GM23338 (cell line): ENCODE data around the gene ABCC10. TPM values are rescaled to one million over a fixed set of nuclear protein-coding genes. Genes with fewer than 3 reads are reported as not detected.

Source experiments
- ATAC-seq: fragments of 200-7000 bp; cut with Tn5 transposase; 3 replicates; pipeline ENCODE4 v1.9.1; 2020
- DNase-seq: peaks from one replicate; pipeline ENCODE4 v3.0.0-alpha.2; 2015; ENCODE audit warnings: low spot score
- H2AFZ ChIP-seq: fragments of 200-600 bp; sonication (generic); 2 replicates; pipeline ENCODE4 v1.8.0; 2016; ENCODE audit warnings: antibody characterized with exemption, mild to moderate bottlenecking, moderate library complexity
- H3F3A ChIP-seq: fragments of 200-600 bp; sonication (generic); replicated peaks from 2 replicates; pipeline ENCODE4 v1.8.0; 2017; ENCODE audit warnings: antibody characterized with exemption, mixed run types, low read depth
- H3K27ac ChIP-seq: fragments of 200-600 bp; sonication (generic); 2 replicates; pipeline ENCODE4 v1.6.1; 2016; ENCODE audit warnings: low read depth
- H3K27me3 ChIP-seq: fragments of 200-600 bp; sonication (generic); 2 replicates; pipeline ENCODE4 v1.8.0; 2016; ENCODE audit warnings: mild to moderate bottlenecking, mixed run types, moderate library complexity; ENCODE audit not compliant: insufficient read depth
- H3K36me3 ChIP-seq: fragments of 200-600 bp; sonication (generic); 2 replicates; pipeline ENCODE4 v1.8.0; 2016; ENCODE audit warnings: mild to moderate bottlenecking; ENCODE audit not compliant: insufficient read depth
- H3K4me1 ChIP-seq: fragments of 200-600 bp; sonication (generic); 2 replicates; pipeline ENCODE4 v1.8.0; 2016; ENCODE audit warnings: mild to moderate bottlenecking, moderate library complexity; ENCODE audit not compliant: insufficient read depth
- H3K4me2 ChIP-seq: fragments of 200-600 bp; sonication (generic); 2 replicates; pipeline ENCODE4 v1.7.1; 2017; ENCODE audit warnings: mixed run types
- H3K4me3 ChIP-seq: fragments of 200-600 bp; sonication (generic); 2 replicates; pipeline ENCODE4 v1.6.1; 2016; ENCODE audit warnings: mixed run types
- H3K79me2 ChIP-seq: fragments of 200-600 bp; sonication (generic); replicated peaks from 2 replicates; pipeline ENCODE4 v1.8.0; 2017; ENCODE audit warnings: mild to moderate bottlenecking; ENCODE audit not compliant: insufficient read depth
- H3K9me2 ChIP-seq: fragments of 200-600 bp; sonication (generic); 2 replicates; pipeline ENCODE4 v1.8.0; 2017; ENCODE audit not compliant: insufficient read depth
- H4K20me1 ChIP-seq: fragments of 200-600 bp; sonication (generic); replicated peaks from 2 replicates; pipeline ENCODE4 v1.8.0; 2017; ENCODE audit warnings: mild to moderate bottlenecking; ENCODE audit not compliant: insufficient read depth
- H3K27ac Mint-ChIP-seq: 2 replicates; pipeline ENCODE4 v1.8.0; 2020; ENCODE audit warnings: inconsistent platforms, mild to moderate bottlenecking, moderate library complexity, mixed read lengths
- H3K27me3 Mint-ChIP-seq: 3 replicates; pipeline ENCODE4 v1.8.0; 2022; ENCODE audit warnings: low read depth, mild to moderate bottlenecking, moderate library complexity, mixed read lengths, inconsistent platforms; ENCODE audit not compliant: insufficient read depth, poor library complexity
- H3K36me3 Mint-ChIP-seq: 3 replicates; pipeline ENCODE4 v1.8.0; 2021; ENCODE audit warnings: low read depth, mild to moderate bottlenecking, inconsistent platforms, moderate library complexity, mixed read lengths
- H3K4me1 Mint-ChIP-seq: 3 replicates; pipeline ENCODE4 v1.8.0; 2020; ENCODE audit warnings: mild to moderate bottlenecking, inconsistent platforms, mixed read lengths
- H3K4me3 Mint-ChIP-seq: 3 replicates; pipeline ENCODE4 v1.8.0; 2021; ENCODE audit warnings: moderate library complexity, mild to moderate bottlenecking, inconsistent platforms, mixed read lengths
- H3K9me3 Mint-ChIP-seq: 3 replicates; pipeline ENCODE4 v1.8.0; 2020; ENCODE audit warnings: moderate library complexity, mild to moderate bottlenecking, inconsistent platforms, mixed read lengths
- CREB1 ChIP-seq: fragments of 250-450 bp; sonication (Bioruptor Pico); IDR thresholded peaks from 2 replicates; pipeline ENCODE4 v1.5.0; 2020; ENCODE audit warnings: low read depth, mild to moderate bottlenecking, moderate library complexity
- CTCF ChIP-seq, 2 experiments: fragments of 200-600 bp in 1 of 2; sonication (generic) in 1 of 2; conservative IDR thresholded peaks; 2 replicates each; pipeline versions ENCODE4 v1.5.1 to v1.6.1; 2016 to 2017; ENCODE audit warnings: antibody characterized with exemption in 2 of 2, low read depth in 2 of 2, mild to moderate bottlenecking in 2 of 2, moderate library complexity in 1 of 2
- EZH2phosphoT487 ChIP-seq: fragments of 200-600 bp; sonication (generic); IDR thresholded peaks from one replicate; pipeline ENCODE4 v1.8.1; 2018; ENCODE audit warnings: antibody characterized with exemption; ENCODE audit not compliant: unreplicated experiment
- STAT1 ChIP-seq: IDR thresholded peaks from one replicate; pipeline ENCODE4 v1.6.1; 2016; ENCODE audit warnings: antibody characterized with exemption; ENCODE audit not compliant: unreplicated experiment
- ZNF114 ChIP-seq: fragments of 250-450 bp; sonication (Bioruptor Pico); IDR thresholded peaks from 2 replicates; pipeline ENCODE4 v1.5.0; 2020; ENCODE audit warnings: mild to moderate bottlenecking, moderate library complexity
- ZNF331 ChIP-seq: fragments of 250-450 bp; sonication (Bioruptor Pico); IDR thresholded peaks from 2 replicates; pipeline ENCODE4 v1.5.0; 2020; ENCODE audit warnings: low read depth, mild to moderate bottlenecking, moderate library complexity
- ZNF462 ChIP-seq: fragments of 250-450 bp; sonication (Bioruptor Pico); IDR thresholded peaks from 2 replicates; pipeline ENCODE4 v1.5.0; 2020; ENCODE audit warnings: mild to moderate bottlenecking, moderate library complexity
- polyA plus RNA-seq: library from polyadenylated mRNA; unstranded; fragments of >200 nt; fragmentation: Nextera tagmentation; extraction: Ambion mirVana; gene quantifications from 2 replicates; pipeline ENCODE4 v1.2.1, GENCODE V29; 2016
- total RNA-seq: library from RNA; depleted of rRNA; stranded (reverse); fragments of >200 nt; shearing (Covaris generic); gene quantifications from 2 replicates; pipeline ENCODE4 v1.2.3, GENCODE V29; 2014

ABCC10 gene
- total and polyA plus RNA-seq, 2 experiments from 2014 or later, result 16.9 to 17.5 TPM

DNA sequence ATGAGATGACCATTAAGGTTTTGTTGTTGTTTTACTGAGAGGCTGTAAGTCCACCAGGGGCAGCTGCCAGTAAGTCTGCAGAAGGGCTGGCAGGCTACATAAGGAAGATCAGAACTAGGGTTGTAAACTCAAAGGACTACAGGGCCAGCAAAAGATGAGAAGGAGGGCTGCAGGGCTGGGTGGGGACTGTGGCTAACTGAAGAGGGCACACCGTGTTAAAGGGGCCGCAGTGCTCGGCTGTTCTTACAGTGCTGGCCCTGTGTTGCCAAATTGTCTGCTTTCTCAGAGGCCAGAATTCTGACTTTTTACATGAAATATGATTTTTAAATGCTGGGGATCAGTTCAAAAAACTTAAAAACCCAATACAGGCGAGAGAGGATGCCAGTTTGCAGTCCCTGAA, 32.4 kb upstream of the ABCC10 start (continued):
- TF ChIP-seq ZNF462 (CRISPR knock-in tag) (no peak), ZNF331 (CRISPR knock-in tag) (no peak), STAT1 (no peak), ZNF114 (CRISPR knock-in tag) (no peak), EZH2phosphoT487 (no peak), CREB1 (CRISPR knock-in tag) (no peak)

DNA sequence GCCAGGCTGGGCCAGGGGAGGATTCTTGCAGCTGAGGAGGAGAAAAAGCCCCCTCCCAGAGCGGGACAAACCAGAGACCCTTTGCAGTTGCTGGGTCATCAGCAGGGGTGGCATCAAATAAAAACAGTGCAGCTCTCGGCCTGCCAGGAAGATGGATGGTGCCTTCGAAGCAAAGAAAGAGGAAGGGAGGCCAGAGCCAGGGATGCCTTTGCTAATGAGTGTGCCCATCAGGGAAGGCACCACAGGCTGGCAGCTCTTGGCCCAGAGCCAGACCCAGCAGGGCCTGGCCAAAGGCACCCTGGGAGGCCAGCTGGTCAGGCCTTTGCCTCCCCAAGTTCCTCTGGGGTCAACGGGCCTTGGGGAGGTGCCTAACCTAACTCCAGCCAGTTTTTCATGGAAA, 31.6 kb upstream of the ABCC10 start:
- no peaks in the 10 kb centered on the region for H3K27me3 ChIP-seq
- no peaks in the 10 kb centered on the region for H3F3A ChIP-seq
- H3K4me2 ChIP-seq, result no peak overlapping the region
- H3K9me2 ChIP-seq, result no peaks in the 10 kb centered on the region
- no peak; the same call in 1 of the 3 replicates for ATAC-seq
- H2AFZ ChIP-seq, result no peak overlapping the region; the same call in 1 of the 2 replicates
- peaks cover 16% of the 10 kb centered on the region for H3K27me3 Mint-ChIP-seq
- no peak overlapping the region for H3K27ac ChIP-seq
- no peak for DNase-seq
- H3K9me3 Mint-ChIP-seq, result no peaks in the 10 kb centered on the region; the same call in 2 of the 3 replicates
- H3K4me3 ChIP-seq, result no peak overlapping the region
- no peak overlapping the region for H3K27ac Mint-ChIP-seq
- no peaks in the 10 kb centered on the region for H3K79me2 ChIP-seq
- no peaks in the 10 kb centered on the region for H3K36me3 ChIP-seq
- TF ChIP-seq CTCF (conservative IDR thresholded peaks at IDR 0.05; ENCODE audit: low read depth in 2 of 2), result no peak
- no peak for TF ChIP-seq STAT1
- H3K4me1 ChIP-seq, result 0 out of 2 replicates have a peak, but pooled peaks cover 5% of the 10 kb centered on the region
- H3K36me3 Mint-ChIP-seq, result no peaks in the 10 kb centered on the region; the same call in 2 of the 3 replicates
- H3K4me1 Mint-ChIP-seq, result peaks cover 39% of the 10 kb centered on the region
- H4K20me1 ChIP-seq, result no peaks in the 10 kb centered on the region
- no peak overlapping the region for H3K4me3 Mint-ChIP-seq
